ENCODE results near the gene ACOXL.
"Not testable (repeated sequence)": the region's sequence is repeated elsewhere in the genome, so short reads cannot be mapped to it uniquely, and the experiment has no call there.

Gene ACOXL

GRCh38 chr2:110829413-110830146 is 97.2 kb downstream of the ACOXL start:
- DNase-seq (ENCODE audit: low read depth) = no peak

DNA sequence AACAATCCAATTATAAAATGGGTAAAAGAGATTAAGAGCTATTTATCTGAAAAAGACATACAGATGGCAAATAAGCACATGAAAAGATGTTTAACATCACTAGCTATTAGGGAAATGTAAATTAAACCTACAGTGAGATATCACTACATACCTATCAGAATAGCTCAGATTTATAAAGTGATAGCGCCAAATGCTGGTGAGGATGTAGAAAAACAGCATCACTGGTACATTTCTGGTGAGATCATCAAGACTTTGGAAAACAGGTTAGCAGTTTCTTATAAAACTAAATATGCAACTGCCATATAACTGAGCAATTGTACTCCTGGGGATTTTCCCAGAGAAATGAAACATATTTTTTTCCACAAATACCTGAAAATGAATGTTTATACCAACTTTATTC is 100.4 kb downstream of the ACOXL start:
- no peak for DNase-seq (ENCODE audit: low read depth)

DNA sequence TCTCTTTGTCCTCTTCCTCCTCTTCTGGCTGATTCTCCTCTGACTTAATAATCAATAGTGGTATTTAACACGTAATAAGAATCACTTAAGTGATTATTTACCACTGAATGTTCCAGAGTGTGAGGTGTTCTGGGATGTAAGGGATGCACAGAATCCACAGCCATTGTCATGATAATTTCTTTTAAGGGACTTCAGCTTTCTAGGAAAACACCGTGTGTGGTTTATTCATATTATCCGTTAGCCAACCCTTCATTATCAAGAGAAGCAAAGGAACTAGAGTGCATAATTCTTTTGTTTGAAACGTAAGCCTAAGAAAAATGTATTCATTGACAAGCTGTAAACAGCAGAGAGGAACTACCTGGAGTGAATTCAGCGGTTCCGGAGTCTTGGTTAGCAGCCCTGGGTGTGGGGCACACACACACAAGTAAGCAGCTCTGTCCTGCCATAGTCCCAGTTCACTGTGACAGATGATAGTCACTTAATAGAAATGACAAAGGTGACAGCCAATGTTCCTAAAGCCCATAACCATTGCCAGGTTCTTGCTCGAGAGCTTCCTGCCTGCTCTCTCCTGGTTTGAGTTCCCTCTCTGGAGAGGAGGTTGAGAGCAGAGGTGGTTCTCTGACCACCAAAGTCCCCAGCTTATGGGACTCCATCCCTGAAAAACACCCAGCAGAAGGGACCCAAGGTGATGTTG is 101.9 kb downstream of the ACOXL start:
- no peak for DNase-seq (ENCODE audit: low read depth)

DNA sequence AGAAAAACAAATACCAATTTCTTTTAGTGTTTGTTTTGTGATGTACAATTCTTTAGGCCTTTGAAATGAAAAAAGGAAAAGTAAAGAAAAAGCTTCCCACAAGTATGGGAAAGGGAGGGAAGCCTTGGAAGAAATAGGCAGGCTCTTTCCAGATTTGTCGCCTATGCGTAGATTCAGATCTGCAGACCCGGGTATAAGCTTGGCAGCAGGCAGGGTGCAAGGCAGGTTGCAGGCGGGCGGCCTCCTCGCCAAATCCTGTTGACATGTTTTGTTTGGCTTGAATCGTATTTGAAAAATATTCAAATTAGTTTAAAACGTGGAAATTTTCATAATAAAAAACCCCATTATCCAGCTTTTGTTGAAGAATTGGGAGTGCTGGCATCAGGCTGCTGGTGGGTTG is 104.3 kb downstream of the ACOXL start:
- no peak for DNase-seq (ENCODE audit: low read depth)

- DNase-seq (ENCODE audit: low read depth) = no peak
These were observed 105.4 kb downstream of the ACOXL start for GRCh38 chr2:110837446-110838409.

GRCh38 chr2:110838657-110839384 is 106.4 kb downstream of the ACOXL start:
- DNase-seq (ENCODE audit: low read depth) = no peak

DNA sequence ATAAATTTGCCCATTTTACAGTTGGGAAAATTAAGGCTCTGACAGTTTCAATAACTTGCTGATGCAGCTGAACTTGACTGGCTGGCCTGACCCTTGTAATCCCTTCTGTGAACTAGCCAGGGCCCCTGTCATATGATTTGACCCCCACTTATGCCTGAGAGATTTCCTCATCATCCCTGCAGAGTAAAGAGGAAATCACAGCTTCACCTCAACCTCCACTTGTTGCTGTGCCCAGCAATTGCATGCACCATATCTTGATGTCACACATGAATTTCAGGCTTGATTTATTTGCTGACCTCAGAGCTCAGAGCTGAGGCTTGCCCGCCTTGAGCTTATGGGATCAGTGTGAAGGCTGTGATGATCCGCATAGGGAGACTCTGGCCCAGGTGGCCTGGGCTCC is 108.1 kb downstream of the ACOXL start:
- DNase-seq (ENCODE audit: low read depth) = no peak

GRCh38 chr2:110842048-110842447 is 109.7 kb downstream of the ACOXL start:
- no peak for DNase-seq (ENCODE audit: low read depth)

- no peak for DNase-seq (ENCODE audit: low read depth)
These were observed 111.1 kb downstream of the ACOXL start for GRCh38 chr2:110843496-110843895.

- no peak for DNase-seq (ENCODE audit: low read depth)
These were observed 111.7 kb downstream of the ACOXL start for GRCh38 chr2:110843959-110844510.

DNA sequence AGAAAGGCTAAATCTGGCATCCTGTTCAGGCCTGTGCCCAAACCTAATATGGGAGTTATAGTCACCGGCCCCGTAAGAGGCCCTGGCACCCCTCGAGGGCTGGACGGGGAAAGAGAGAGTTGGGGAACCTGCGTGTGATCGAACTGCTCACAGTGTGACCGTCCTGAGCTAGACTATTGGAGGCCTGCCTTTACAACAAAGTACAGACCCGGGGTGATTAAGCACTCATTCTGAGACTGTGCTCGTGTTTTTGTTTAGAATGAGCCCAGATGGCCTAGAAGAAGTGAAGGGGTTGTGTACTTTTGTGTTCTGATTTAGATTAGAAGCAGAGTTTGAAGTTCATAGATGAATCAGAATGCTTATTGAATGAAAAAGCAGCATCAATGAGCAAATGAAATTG is 115.3 kb downstream of the ACOXL start:
- DNase-seq (ENCODE audit: low read depth) = no peak

GRCh38 chr2:110848071-110848470 is 115.7 kb downstream of the ACOXL start:
- DNase-seq (ENCODE audit: low read depth) = no peak

- no peak for DNase-seq (ENCODE audit: low read depth)
These were observed 116.2 kb downstream of the ACOXL start for GRCh38 chr2:110848519-110849030.

GRCh38 chr2:110851531-110851930 is 119.2 kb downstream of the ACOXL start:
- DNase-seq (ENCODE audit: low read depth) = no peak

DNA sequence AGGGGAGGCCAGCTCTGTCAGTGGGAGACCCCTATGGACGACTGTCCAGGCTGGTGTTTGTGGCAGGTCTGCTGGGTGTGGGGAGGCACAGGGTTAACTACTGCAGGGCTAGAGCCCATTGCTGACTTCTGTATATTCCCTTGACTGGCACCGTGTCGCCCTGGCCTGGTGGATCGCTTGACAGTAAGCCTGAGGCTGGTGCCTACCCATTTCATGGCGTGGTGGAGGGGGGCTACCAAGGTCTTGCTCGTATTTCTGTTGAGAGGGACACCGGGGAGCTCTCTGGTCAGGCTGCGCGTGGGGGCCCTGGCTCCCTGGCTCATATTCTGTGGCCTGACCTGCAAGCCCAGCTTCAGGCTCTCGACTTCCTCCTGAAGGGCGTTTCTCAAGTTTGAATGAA is 119.7 kb downstream of the ACOXL start:
- no peak for DNase-seq (ENCODE audit: low read depth)

GRCh38 chr2:110852541-110853263 is 120.3 kb downstream of the ACOXL start:
- no peak for DNase-seq (ENCODE audit: low read depth)

- DNase-seq (ENCODE audit: low read depth) = no peak
These were observed 121.1 kb downstream of the ACOXL start for GRCh38 chr2:110853516-110853915.

- DNase-seq (ENCODE audit: low read depth) = no peak
These were observed 121.6 kb downstream of the ACOXL start for GRCh38 chr2:110853948-110854347.

GRCh38 chr2:110854355-110855081 is 122.1 kb downstream of the ACOXL start:
- no peak for DNase-seq (ENCODE audit: low read depth)

GRCh38 chr2:110855841-110856240 is 123.5 kb downstream of the ACOXL start:
- not testable (repeated sequence) for DNase-seq (ENCODE audit: low read depth)
